Keratinocyte (primary cell): ENCODE data around the gene MRPL48. TPM values are rescaled to one million over a fixed set of nuclear protein-coding genes. Genes with fewer than 3 reads are reported as not detected.

Experiments
- DNase-seq: peaks from one replicate; pipeline ENCODE4 v3.0.0-alpha.2; 2011; ENCODE audit warnings: low read depth, missing footprints, low spot score
- FAIRE-seq: peaks from 2 replicates; lab custom pipeline; 2011; peaks lifted over from hg19 to GRCh38; lab: Jason Lieb, UNC
- H2AFZ ChIP-seq: 2 replicates; pipeline ENCODE4 v1.6.0; 2012; ENCODE audit warnings: low read length, control low read depth, inconsistent platforms; ENCODE audit not compliant: control insufficient read depth
- H3K27ac ChIP-seq: 2 replicates; pipeline ENCODE4 v1.5.1; 2011; ENCODE audit warnings: low read length; ENCODE audit not compliant: control insufficient read depth, insufficient read depth
- H3K27me3 ChIP-seq: 3 replicates; pipeline ENCODE4 v1.6.0; 2011; ENCODE audit warnings: low read length; ENCODE audit not compliant: control insufficient read depth, insufficient read depth; ENCODE audit errors: extremely low read depth
- H3K36me3 ChIP-seq, 2 experiments: 2 replicates in 1 of 2; 3 replicates in 1 of 2; pipeline ENCODE4 v1.5.1; 2011; ENCODE audit warnings: low read length in 2 of 2, mild to moderate bottlenecking in 1 of 2; ENCODE audit not compliant: control insufficient read depth in 2 of 2, insufficient read depth in 2 of 2; ENCODE audit errors: extremely low read depth in 1 of 2
- H3K4me1 ChIP-seq: 3 replicates; pipeline ENCODE4 v1.5.1; 2011; ENCODE audit warnings: low read length; ENCODE audit not compliant: control insufficient read depth, insufficient read depth; ENCODE audit errors: extremely low read depth
- H3K4me2 ChIP-seq: 3 replicates; pipeline ENCODE4 v1.6.0; 2011; ENCODE audit warnings: low read depth, low read length; ENCODE audit not compliant: control insufficient read depth, insufficient read depth; ENCODE audit errors: extremely low read depth
- H3K4me3 ChIP-seq, 3 experiments: fragments of 200-600 bp in 1 of 3; sonication (generic) in 1 of 3; 2 replicates in 2 of 3; 3 replicates in 1 of 3; pipeline ENCODE4 v1.5.1; 2011 to 2016; ENCODE audit warnings: low read length in 3 of 3, mild to moderate bottlenecking in 3 of 3, control low read depth in 2 of 3, inconsistent platforms in 1 of 3, low read depth in 1 of 3, mixed read lengths in 1 of 3, mixed run types in 1 of 3, moderate library complexity in 1 of 3; ENCODE audit not compliant: control insufficient read depth in 2 of 3, insufficient read depth in 2 of 3; ENCODE audit errors: extremely low read depth in 1 of 3
- H3K79me2 ChIP-seq: 2 replicates; pipeline ENCODE4 v1.6.0; 2012; ENCODE audit warnings: low read length; ENCODE audit not compliant: control insufficient read depth, insufficient read depth
- H3K9ac ChIP-seq: 3 replicates; pipeline ENCODE4 v1.6.0; 2011; ENCODE audit warnings: low read length; ENCODE audit not compliant: control insufficient read depth, insufficient read depth; ENCODE audit errors: extremely low read depth
- H3K9me1 ChIP-seq: 3 replicates; pipeline ENCODE4 v1.6.0; 2011; ENCODE audit warnings: low read length; ENCODE audit not compliant: control insufficient read depth, insufficient read depth; ENCODE audit errors: extremely low read depth
- H3K9me3 ChIP-seq: 2 replicates; pipeline ENCODE4 v1.5.1; 2012; ENCODE audit warnings: low read depth, low read length; ENCODE audit not compliant: control insufficient read depth
- H4K20me1 ChIP-seq: 3 replicates; pipeline ENCODE4 v1.6.0; 2011; ENCODE audit warnings: low read length; ENCODE audit not compliant: control insufficient read depth, insufficient read depth; ENCODE audit errors: extremely low read depth
- EZH2 ChIP-seq: IDR thresholded peaks from one replicate; pipeline ENCODE4 v1.6.1; 2012; ENCODE audit warnings: inconsistent platforms, mild to moderate bottlenecking, low read length, moderate library complexity
- dilution Hi-C: fragments of 300-500 bp; cut with MboI; formaldehyde crosslinking; loops from one replicate; pipeline ENCODE4 v1.7.0; 2020; ENCODE audit warnings: low sequenced_read_pairs; ENCODE audit not compliant: extremely low pct_ligation_motif_present
- polyA plus RNA-seq, 5 experiments: library from polyadenylated mRNA; depleted of rRNA in 3 of 5; stranded (reverse) in 3 of 5; stranded (forward) in 1 of 5; unstranded in 1 of 5; fragments of >200 nt; gene quantifications; 1 replicate in 1 of 5; 2 replicates in 3 of 5; 3 replicates in 1 of 5; pipeline versions ENCODE4 v1.2.1 to v1.2.3, GENCODE V29; 2011 to 2012; ENCODE audit warnings: missing spikeins in 2 of 5, low read depth in 1 of 5, low replicate concordance in 1 of 5
- TF ChIP-seq, protein P1 (sequence below), 3 experiments: IDR thresholded peaks in 1 of 3; conservative IDR thresholded peaks in 1 of 3; optimal IDR thresholded peaks in 1 of 3; 2 replicates in 2 of 3; 3 replicates in 1 of 3; pipeline versions ENCODE3 to v1.5.1; 2011; ENCODE audit warnings: low read length in 3 of 3, mild to moderate bottlenecking in 3 of 3, moderate library complexity in 2 of 3, control low read depth in 1 of 3, inconsistent platforms in 1 of 3; ENCODE audit not compliant: insufficient read depth in 2 of 3; ENCODE audit errors: extremely low read depth in 1 of 3

Gene MRPL48
- polyA plus RNA-seq, 1 donor (not counting 4 experiments of a cell fraction or from before 2014, with no cell fraction given), result 72.2 TPM

DNA sequence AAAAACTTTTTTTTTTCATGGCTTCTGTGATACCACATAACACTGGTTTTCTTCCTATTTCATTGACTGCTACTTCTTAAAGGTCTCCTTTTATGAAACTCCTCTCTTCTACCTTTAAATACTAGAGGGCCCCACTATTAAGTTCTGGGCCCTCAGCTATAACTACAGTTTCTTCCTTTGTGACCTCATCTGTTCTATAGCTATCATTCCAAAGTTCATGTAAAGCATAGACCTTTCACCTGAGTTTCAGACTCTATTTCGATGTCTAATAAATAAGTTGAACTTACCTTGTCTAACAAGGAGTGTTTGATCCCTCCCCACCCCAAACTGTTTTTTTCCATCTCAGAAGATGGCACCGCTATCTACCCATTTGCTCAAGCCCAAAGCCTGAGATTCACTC lies 124.4 kb downstream of the MRPL48 start:
- no peak for FAIRE-seq

DNA sequence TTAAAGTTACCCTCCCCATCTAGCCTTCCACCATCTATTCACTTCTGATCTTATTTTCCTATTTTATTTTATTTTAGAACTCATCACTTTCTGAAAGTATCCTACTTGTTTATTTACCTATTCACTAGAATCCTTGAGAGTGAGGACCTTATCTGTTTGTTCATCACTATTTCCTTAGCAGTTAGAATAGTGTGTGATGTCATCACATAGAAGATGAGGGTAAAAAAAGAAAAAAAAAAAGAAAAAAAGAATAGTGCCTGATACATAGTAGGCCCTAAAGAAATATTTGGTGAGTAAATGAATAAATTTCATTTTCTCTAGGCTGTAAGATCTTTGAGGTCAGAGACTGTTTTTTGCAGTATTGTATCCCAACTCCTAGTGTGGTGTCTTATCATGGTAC lies 125.8 kb downstream of the MRPL48 start:
- TF ChIP-seq, protein P1, sequence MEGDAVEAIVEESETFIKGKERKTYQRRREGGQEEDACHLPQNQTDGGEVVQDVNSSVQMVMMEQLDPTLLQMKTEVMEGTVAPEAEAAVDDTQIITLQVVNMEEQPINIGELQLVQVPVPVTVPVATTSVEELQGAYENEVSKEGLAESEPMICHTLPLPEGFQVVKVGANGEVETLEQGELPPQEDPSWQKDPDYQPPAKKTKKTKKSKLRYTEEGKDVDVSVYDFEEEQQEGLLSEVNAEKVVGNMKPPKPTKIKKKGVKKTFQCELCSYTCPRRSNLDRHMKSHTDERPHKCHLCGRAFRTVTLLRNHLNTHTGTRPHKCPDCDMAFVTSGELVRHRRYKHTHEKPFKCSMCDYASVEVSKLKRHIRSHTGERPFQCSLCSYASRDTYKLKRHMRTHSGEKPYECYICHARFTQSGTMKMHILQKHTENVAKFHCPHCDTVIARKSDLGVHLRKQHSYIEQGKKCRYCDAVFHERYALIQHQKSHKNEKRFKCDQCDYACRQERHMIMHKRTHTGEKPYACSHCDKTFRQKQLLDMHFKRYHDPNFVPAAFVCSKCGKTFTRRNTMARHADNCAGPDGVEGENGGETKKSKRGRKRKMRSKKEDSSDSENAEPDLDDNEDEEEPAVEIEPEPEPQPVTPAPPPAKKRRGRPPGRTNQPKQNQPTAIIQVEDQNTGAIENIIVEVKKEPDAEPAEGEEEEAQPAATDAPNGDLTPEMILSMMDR (optimal IDR thresholded peaks at IDR 0.05 in 1 of 3, IDR thresholded peaks at IDR 0.05 in 1 of 3, conservative IDR thresholded peaks at IDR 0.05 in 1 of 3; ENCODE audit: extremely low read depth in 1 of 3, insufficient read depth in 2 of 3, low read length in 3 of 3), result no peak
- TF ChIP-seq EZH2, result no peak
- H3K4me3 ChIP-seq, result no peak overlapping the region
- H3K4me1 ChIP-seq, result no peaks in the 10 kb centered on the region
- H3K9me3 ChIP-seq, result no peaks in the 10 kb centered on the region
- no peaks in the 10 kb centered on the region for H3K9me1 ChIP-seq
- DNase-seq (no peak), FAIRE-seq (no peak)
- peaks cover 6 to 13% of the 10 kb centered on the region in 2 experiments for H3K36me3 ChIP-seq
- H3K27ac ChIP-seq, result no peak overlapping the region
- no peaks in the 10 kb centered on the region for H3K27me3 ChIP-seq
- no peaks in the 10 kb centered on the region for H3K79me2 ChIP-seq
- H4K20me1 ChIP-seq, result no peaks in the 10 kb centered on the region
- H2AFZ ChIP-seq, result no peak overlapping the region
- dilution Hi-C loops, result no loop called here
- H3K4me2 ChIP-seq, result no peak overlapping the region
- no peak overlapping the region for H3K9ac ChIP-seq

More for the DNA sequence above, 124.4 kb downstream of the MRPL48 start:
- H3K4me2 ChIP-seq, result no peak overlapping the region
- no peak overlapping the region for H3K9ac ChIP-seq
- dilution Hi-C loops, result no loop called here
- H3K4me3 ChIP-seq, result no peak overlapping the region
- TF ChIP-seq, protein P1 (optimal IDR thresholded peaks at IDR 0.05 in 1 of 3, IDR thresholded peaks at IDR 0.05 in 1 of 3, conservative IDR thresholded peaks at IDR 0.05 in 1 of 3; ENCODE audit: extremely low read depth in 1 of 3, insufficient read depth in 2 of 3, low read length in 3 of 3), result no peak
- TF ChIP-seq EZH2, result no peak
- peaks cover 3 to 6% of the 10 kb centered on the region in 2 experiments for H3K36me3 ChIP-seq
- no peaks in the 10 kb centered on the region for H3K9me3 ChIP-seq
- no peaks in the 10 kb centered on the region for H3K79me2 ChIP-seq
- H2AFZ ChIP-seq, result no peak overlapping the region
- no peak for DNase-seq
- no peak overlapping the region for H3K27ac ChIP-seq
- H3K27me3 ChIP-seq, result no peaks in the 10 kb centered on the region
- H3K9me1 ChIP-seq, result no peaks in the 10 kb centered on the region
- no peaks in the 10 kb centered on the region for H4K20me1 ChIP-seq
- no peaks in the 10 kb centered on the region for H3K4me1 ChIP-seq
